NCI-H2029 treated with DMSO at 0.1 percent for 48 hours (cell line): ENCODE measurements around the gene KEL.

Experiments
- DNase-seq: peaks from one replicate; lab custom pipeline; 2025; lab: John Stamatoyannopoulos, UW

The KEL gene

DNA sequence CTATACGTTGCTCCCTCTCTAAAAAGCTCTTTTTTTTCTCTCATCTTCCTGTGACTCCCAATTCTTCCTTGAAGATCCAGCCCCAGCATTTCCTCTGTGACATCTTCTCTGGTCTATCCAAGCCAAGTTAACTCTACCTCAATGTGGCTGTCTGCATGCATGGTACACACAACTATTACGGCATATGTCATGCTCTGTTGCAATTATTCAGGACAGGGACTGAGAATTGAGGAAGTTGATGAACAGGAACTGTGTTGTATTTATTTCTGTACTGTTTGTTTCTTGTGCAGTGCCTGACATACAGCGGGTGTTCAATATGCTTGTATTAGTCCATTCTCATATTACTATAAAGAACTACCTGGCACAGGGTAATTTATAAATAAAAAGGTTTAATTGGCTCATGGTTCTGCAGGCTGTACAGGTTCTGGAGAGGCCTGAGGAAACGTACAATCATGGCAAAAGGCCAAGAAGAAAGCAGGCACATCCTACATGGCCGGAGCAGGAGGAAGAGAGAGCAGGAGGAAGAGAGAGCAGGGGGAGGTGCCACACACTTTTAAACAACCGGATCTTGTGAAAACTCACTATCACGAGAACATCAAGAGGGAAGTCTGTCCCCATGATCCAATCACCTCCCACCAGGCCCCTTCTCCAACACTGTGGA lies 34.9 kb downstream of the KEL start:
- DNase-seq = no peak

DNA sequence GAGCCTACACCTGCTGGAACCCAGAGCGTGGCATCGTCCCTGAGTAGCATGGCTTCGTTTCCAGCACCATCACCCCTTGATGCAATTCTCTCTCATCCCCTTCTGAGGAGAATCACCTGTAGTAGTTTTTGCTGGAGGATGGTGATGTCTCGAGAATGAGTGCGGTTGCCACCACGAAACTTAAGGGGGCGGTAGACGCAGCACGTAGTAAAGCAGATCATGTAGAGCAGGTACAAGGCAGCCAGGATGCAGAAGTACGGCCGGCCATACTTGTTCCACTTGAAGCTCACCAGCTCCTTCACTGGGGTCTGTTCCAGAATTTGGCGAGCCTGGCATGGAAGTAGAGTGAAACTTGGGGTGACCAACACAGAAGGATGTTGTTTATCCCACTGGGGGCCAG lies 36.8 kb downstream of the KEL start:
- DNase-seq = no peak

DNA sequence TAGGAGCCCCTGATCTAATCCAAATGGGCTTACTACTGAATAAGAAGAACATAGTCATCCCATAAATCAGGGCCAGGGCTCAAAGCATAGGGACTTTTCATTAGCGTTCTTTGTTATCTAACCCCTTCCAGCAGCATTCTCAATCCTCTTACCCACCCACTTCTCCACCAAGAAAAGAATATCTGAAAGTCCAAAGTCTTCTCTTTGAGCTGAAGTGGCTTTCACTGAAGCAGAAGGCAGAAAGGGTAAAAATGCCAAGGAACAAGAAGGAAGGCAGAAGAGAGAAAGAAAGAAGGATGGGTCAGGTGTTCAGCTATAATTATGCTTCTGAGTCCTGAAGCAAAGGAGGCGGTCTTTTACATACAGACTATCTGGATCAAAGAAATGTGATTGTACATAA lies 38.8 kb downstream of the KEL start:
- DNase-seq = no peak

DNA sequence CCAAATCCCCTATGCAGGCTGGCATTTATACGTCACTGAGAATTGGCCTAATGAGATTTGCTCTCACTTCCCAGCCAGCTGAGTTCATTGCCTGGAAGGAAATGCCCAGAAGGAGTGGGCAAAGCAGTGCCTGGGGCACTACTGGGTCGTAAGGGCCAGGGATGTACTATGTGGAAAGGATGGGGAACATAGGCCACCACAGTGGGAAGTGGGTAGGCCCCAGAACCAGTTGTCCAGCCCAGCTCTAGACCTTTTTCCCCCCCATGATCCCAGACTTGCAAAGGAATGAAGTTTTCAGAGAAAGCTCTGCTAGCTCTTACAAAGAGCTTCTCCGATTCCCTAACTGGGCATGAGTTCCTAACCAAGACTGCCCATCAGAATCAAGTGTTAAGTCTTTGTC lies 42.5 kb downstream of the KEL start:
- no peak for DNase-seq

DNA sequence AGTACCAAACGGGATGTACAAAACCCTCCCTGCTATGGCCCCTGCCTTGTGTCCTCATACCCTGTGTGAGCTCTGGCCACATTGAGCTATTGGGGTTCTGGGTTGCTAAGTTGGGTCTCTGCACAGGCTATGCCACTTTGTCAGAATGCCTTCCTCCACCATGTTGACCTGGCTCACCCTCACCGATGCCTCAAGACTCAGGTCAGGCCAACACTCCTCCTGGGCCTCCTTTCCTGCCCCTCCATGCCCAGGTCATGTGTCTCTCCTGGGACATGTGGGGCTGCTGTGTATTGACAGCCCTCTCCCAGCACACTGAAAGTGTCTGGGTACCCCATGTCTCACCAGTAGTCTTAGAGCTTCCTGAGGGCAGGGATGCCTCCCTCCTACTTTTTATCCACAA lies 43.3 kb downstream of the KEL start:
- no peak for DNase-seq

DNA sequence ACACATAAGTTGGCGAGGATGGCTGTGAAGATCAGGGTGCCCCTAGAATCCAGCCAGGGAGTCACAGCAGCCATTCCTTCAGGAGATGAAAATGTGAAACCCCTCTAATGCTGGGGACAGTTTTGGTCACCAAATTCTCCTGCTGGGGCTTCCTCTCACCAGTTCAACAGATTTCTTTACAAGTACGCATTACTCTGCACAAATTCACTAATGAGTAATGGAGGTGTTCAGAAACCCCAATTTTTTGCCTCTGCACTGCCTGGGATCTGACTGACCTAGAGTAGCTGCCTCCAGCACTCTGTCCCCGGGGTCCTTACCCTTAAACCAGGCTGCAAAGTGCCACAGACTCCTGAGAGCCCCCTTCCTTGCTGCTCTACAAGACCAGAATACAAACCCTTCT lies 44.7 kb downstream of the KEL start:
- DNase-seq = no peak

DNA sequence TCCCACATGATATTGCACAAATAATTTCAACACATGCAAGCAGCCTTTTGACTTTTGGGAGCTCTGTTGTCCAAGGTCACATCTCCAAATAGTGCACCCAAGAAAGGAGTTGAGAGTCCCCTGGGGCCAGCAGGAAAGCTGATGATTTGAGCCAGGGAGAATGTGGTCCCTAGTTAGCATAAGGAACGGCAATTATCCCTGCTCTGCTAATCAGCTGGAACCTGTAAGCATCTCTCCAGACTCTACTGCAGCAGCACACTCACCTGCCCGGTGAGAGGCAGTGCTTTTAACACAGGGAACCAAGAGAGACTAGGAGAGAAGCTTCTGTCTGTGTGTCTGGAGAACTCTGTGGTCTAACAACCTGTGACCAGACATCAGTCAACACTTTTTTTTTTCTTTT lies 45.7 kb downstream of the KEL start:
- DNase-seq = no peak

DNA sequence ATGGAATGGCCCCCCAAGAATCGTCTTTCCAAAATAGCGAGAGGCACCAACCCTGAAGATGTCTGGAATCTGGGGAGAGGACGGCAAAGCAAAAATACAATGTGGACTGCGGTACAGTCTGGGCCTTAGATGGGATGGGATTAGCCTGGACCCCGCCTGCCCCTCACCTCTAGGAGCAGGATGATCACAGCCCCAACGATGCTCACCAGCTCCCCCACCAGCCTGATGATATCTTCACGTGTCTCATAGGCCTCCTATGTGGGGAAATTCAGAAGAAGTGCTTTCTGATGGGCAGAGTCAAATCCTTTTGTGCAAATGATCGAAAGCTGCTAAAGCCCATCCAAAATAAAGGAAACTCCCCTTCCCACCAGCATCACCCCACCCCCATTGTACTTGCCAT lies 46.8 kb downstream of the KEL start:
- DNase-seq = no peak

DNA sequence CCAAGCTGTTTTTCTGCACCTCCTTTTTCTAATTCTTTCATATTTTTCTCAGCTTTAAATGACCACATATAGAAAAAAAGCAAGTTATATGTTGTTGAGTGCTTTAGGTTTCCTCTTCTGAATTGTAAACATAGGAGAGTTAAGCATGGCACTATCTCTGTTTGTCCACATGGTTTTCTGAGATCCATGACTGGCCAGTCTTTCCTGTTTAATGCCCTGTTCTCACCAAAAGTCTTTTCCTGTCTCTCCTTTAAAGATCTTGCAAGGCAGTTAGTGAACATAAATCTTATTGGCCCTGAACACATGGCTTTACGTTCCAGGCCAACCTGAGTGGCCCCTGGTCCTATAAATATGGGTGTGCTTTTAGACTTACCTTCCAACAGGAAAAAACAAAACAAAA lies 48.0 kb downstream of the KEL start:
- DNase-seq = no peak

DNA sequence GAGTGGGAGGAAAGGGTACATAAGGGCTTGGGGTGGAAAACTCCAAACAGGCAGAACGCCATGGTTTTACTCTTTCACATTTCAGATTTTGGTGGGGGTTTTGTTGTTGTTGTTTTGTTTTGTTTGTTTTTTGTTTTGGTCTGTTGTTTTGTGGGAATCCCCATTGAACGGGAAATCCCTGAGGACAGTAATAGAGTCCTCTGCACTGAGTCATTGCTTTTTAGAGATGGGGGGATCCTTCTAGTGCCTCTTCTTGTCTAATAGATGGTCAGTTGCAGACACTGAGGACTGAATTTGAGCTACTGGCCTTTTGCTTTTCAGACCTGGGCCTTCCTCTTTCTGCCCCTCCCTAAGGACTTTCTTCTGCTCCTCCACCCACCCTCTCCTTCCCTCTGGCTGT lies 48.6 kb downstream of the KEL start:
- no peak for DNase-seq

DNA sequence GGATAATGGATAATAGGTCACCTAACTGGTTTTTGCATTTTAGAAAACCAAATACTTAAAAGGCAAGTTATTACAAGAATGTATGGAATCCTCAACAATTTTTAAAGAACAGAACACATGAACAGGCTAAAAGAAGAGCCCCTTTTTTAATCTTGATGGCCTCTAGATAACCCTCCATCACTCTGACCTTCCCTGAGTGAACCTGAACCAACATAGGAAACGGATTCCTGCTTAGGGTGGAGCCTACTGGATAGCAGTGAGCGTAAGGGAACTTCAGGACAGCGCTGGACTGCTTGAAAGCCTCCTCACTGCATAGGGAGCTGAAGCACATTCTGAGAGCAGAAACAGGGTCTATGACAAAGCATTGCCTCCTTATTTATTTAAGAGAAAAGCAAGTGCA lies 49.1 kb downstream of the KEL start:
- no peak for DNase-seq

DNA sequence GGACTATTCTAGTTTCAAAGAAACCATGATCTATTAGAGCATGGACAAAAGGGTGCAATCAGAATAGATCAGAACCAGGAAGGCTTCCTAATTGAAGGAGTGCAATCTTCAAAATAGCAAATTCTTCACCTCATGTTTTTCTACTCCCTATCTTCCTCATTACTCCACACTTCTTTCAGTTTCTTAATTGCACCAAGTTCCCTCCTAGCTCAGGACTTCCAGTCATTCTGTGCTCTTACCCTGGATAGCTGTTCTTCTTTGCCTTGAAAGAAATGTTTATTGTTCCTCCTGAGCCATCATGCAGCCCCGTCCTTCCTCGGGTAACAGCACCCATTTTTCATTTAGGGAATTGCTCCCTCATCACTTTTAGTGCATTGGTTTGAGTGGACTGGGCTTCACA lies 51.7 kb downstream of the KEL start:
- DNase-seq = no peak

DNA sequence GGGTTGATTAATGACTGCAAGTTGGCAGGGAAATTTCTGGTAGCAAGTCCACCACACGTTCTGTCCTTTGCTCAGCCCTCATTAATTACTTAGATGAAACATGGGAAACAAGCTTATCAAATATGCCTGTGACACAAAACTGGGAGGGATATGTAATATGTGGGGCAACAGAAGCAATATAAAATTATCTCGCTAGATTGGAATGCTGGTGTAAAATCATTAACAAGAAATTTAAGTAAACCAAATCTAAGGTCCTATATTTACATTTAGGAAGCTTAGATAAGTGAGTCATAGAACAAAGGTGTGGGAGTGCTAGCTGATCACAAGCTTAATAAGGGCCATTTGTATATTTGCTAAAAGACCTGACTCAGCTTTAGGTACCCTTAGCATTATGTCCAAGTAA lies 52.1 kb downstream of the KEL start:
- DNase-seq = no peak

DNA sequence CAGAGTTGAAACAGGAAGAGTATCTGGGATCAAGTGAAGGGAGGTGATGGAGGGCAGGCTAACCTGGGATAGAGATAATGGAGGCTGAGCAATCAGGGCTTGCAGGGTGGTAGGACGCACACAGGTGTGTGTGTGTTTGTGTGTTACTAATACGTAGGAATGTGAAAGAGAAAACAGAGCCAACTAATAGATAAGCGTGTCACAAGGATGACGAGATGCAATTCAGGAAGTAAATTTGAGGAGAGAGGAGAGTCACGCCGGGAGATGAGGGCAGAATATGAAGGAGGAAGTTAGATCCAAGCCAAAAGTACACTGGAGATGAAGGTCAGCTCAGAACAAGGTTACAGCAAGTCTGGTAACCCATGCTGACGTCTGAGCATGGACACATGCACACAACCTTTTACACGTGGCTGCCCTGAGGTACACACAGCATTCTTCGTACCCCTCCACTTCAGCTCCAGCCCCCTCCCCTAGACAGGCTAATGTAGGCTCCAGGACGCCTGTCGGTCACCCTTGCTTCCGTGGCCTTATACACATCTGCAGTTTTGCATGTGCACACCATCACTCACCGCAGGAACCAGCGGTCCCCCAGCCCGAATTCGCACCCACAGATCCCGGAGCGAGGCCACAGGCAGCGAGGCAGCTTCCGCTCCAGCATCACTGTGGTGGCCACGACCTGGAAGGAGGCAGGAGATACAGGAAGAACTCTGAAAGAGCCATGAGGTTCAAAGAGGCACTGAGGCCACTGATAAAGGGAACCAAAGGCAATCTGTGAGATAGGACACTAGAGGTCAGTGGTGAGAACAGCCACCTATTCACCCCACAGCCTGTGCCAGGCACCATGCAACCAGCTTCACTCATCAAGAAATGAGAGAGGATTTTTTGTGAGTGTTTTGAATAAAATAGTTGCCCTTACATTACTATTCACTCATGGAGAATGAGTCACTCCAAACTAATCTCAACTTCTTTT lies 53.0 kb downstream of the KEL start:
- no peak for DNase-seq

DNA sequence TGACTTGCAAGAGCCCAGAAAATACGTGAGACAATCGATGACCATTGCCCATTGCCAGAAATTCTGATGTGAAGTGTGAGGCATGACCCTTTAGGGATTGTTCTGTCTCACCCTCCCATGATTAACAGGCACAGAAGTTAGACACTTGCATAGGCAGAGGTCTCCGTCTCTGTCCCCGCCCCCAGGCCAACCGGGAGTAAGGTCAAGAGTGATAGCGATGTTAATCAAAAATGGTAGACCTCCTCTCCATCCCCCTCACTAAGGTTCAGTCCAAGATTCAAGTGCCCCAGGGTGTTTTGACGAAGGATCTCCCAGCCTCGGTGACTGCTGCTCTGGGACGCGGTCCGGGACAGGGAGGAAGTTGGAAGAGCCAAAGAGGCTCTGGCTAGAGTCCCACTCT lies 53.9 kb downstream of the KEL start:
- no peak for DNase-seq

DNA sequence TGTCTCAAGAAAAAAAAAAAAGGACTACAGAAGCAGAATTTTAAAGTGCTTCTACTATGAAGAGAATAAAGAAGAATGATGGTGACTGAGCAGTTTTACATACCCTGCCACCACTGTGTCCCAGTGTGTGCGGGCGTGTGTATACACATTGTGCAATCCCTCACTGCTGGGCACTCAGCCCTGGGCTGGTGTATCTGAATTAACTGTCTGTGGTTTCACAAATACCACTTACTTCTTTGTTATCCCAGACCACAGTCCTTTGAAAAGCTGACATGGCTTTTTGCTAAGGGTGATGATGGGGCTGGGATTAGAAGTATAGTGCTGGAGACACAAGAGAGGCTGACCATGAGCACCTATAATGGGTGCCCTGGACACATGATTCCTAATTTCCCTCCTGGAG lies 55.5 kb downstream of the KEL start:
- DNase-seq = no peak

DNA sequence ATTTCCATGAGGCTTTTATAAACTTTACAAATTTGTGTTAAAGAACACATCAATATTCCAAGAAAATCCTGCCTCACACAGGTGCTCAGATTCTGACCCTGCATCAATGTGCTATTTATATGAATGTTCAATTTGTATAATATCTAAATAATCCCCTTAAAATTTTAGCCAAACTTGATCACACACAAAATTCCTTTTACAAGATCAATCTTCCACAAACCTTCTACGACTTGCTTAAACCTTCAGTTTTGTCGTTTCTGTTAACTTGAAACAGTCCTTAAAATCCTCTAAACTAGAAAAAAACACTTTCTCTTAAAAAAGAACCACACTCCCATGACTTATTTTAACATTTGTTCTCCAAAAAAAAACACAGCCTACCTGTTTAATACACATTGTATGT lies 56.4 kb downstream of the KEL start:
- DNase-seq = no peak

DNA sequence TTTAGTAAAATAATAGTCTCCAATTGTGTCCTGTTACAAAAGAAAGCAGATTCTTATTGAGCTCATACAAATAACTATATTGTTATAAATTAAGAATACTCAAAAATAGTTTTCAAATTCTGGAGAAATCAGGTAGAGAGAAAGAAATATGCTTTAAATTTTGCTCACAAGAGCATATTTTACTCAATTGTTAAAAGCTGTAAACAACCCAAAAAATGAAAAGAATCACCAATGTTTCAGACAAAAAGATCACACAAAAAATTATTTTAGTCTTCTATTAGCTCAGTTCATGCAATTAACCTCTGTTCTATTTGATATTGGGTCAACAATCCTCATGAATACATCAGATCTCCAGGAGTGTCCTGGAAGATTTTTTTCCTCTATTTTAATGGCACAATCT lies 58.0 kb downstream of the KEL start:
- DNase-seq = no peak

DNA sequence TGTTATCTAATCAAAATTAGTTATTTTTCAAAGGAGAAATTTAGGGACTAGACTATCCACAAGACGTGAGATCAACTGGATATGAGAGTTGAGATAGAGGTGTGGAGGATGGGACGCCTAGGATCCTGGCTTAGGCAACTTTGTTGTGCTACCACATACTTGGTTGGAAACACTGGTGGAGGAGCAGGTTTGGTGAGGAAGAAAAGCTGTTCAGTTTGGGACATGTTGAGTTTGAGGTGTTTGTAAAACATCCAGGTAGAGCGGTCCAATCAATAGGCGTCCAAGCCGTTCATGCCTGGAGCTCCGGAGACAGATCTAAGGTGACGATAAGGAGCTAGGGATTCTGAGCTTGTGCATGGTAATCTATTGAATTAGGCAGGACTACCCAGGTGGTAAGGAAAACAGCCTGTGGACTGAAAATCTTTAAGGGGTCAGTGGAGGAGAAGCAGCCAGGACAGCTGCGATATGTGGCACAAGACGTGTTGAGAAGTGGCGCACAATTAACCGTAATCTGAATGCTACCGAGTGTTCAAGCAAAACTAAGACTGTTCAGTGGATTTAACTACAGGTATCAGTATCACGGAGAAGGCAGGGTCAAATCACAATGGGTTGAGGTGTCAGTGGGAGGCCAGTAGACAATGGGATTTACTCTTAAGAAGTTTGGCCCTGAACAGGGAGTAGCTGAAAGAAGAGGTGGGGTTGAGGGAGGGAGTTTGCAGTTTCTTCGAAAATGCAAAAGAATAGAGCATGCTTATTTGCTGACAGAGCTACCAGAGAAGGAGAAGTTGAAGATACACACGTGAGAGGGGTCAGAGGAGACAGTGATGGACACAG lies 60.5 kb downstream of the KEL start:
- DNase-seq = no peak

DNA sequence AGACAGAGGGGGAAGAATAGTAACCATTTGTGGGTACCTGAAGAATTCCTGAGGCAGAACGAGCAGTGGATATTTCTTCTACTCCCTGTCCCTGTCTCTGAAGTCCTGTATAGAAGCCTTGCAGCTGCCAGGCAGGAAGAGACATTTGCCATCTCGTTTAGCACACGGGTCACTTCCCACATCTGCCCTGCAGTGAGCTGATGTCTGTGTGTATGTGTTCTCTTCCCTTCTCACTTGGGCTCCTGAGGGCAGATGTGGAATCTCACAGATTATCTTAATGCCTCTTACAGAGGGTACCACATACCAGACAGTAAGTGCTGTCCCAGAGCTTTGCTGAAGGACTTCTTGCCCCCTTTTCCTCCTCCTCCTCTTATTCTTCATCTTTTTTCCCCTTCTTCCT lies 62.5 kb downstream of the KEL start:
- no peak for DNase-seq

DNA sequence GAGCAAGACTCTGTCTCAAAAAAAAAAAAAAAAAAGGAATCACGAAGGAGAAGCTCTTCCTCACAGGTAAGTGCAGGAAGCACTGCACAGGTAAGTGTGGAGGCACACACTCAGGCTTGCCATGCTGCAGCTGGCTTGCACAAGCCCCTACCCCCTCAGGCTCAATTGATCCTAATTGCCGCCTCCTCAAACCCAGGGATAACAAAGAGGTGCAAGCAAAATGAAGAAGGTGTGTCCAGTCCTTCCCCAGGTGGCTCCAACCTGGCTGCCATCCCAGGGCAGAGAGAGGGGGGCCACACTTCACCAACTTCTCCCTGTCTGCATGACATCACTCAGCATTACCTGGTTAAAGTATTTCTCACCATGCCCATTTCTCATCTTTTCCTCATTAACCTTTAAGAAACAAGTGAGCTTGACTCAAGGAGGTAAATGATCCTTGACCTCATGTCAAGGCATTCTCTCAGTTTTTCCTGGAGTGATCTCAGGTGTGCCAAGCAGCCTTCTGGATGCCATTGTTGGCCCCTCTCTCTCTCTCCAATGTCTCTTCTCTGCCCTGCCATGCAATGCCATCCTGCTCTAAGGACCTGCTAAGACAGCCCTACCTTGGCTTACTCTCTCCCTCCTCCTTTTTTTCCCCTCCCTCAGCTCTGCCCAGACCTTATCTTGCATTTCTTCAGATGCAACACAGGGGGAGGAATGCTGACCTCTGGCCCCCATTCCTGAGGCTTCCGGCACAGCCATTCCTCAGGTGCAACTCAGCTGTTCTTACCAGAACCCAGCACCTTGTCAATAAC lies 63.6 kb downstream of the KEL start:
- no peak for DNase-seq

DNA sequence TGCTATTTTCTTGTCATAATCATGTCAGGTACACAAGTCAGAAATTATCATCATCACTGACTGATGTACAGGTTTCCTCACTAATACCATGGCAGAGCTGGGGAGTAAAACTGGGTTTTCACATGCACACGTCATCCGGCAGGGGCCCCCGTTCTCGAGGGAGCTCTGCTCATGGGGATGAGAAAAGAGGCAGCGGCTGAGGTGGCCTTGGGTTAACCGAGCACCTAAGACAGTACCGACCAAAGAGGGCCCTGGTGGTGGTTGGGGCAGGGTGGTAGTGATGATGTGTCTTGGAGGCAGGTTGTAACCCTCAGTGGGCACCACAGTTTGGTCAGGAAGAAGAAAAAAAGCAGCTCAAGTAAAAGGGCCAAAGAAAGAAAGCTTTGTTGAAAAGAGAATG lies 64.5 kb downstream of the KEL start:
- DNase-seq = no peak
